IPS-20b (cell line): ENCODE results near the gene GATAD1.
"Not testable (repeated sequence)": the region's sequence is repeated elsewhere in the genome, so short reads cannot be mapped to it uniquely, and the experiment has no call there.

Source experiments
- H3K27ac ChIP-seq: one replicate; pipeline ENCODE4 v1.5.1; 2013; ENCODE audit warnings: low read length
- H3K27me3 ChIP-seq: 2 replicates; pipeline ENCODE4 v1.6.1; 2013; ENCODE audit warnings: mild to moderate bottlenecking, low read length, inconsistent platforms; ENCODE audit not compliant: insufficient read depth
- H3K36me3 ChIP-seq: 2 replicates; pipeline ENCODE4 v1.6.1; 2013; ENCODE audit warnings: low read depth, mild to moderate bottlenecking, inconsistent platforms, low read length, moderate library complexity; ENCODE audit not compliant: insufficient read depth
- H3K4me1 ChIP-seq: 2 replicates; pipeline ENCODE4 v1.6.1; 2013; ENCODE audit warnings: mild to moderate bottlenecking, control low read depth, inconsistent platforms, low read length, moderate library complexity; ENCODE audit not compliant: insufficient read depth
- H3K4me3 ChIP-seq: 2 replicates; pipeline ENCODE4 v1.5.1; 2013; ENCODE audit warnings: mild to moderate bottlenecking, low read length, inconsistent platforms
- H3K9ac ChIP-seq: 2 replicates; pipeline ENCODE4 v1.6.1; 2013; ENCODE audit warnings: low read depth, mild to moderate bottlenecking, inconsistent platforms, low read length, moderate library complexity
- H3K9me3 ChIP-seq: 2 replicates; pipeline ENCODE4 v1.6.1; 2013; ENCODE audit warnings: mild to moderate bottlenecking, low read depth, low read length, inconsistent platforms; ENCODE audit not compliant: insufficient read depth

GATAD1 gene, protein sequence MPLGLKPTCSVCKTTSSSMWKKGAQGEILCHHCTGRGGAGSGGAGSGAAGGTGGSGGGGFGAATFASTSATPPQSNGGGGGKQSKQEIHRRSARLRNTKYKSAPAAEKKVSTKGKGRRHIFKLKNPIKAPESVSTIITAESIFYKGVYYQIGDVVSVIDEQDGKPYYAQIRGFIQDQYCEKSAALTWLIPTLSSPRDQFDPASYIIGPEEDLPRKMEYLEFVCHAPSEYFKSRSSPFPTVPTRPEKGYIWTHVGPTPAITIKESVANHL

DNA sequence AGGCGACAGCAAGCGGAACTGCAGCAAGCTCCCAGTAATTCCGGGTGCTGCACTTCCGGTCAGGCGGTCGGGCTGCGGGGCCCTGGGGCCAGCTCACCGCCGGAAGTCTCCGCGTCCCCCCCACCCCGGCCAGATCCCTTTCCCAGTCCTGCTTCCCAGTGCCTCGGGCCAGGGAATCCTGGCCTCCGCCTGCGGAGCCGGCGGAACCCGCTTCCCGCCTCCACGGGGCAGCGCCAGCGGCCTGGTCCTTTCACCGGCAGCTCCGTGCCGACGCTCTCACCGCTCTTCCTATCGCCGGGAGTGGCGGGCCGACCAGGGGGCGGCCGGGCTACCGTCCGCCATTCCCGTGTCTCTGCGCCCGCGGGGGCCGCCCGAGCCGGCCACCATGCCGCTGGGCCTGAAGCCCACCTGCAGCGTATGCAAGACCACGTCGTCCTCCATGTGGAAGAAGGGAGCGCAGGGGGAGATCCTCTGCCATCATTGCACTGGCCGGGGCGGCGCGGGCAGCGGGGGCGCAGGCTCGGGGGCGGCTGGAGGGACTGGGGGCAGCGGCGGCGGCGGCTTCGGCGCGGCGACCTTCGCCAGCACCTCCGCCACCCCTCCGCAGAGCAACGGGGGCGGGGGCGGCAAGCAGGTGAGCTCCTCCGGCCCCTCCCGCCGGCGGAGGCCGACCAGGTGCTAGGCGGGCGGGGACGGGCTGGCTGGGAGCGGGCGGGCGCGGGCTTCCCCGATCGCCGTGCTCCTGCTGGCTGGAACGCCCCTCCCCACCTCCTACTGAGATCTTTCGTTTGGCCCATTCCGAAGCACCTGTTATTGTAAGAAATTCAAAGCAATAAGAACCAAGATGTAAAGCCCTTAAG is at the start of gene GATAD1:
Gene GATAD1, plus strand, starts transcription at position 138 of the 860 bp plus-strand sequence. Its CDS starts 248 bp downstream, at position 386.
- Histone ChIP-seq H3K9ac (peak within 1 kb of the TSS; percentile 93), H3K4me1 (peaks cover 6% of the 10 kb centered on the region), H3K4me3 (peak within 1 kb of the TSS; percentile 95), H3K36me3 (peaks cover 34% of the 10 kb centered on the region), H3K27ac (peak within 1 kb of the TSS; percentile 86), H3K9me3 (no peaks in the 10 kb centered on the region), H3K27me3 (no peaks in the 10 kb centered on the region)

DNA sequence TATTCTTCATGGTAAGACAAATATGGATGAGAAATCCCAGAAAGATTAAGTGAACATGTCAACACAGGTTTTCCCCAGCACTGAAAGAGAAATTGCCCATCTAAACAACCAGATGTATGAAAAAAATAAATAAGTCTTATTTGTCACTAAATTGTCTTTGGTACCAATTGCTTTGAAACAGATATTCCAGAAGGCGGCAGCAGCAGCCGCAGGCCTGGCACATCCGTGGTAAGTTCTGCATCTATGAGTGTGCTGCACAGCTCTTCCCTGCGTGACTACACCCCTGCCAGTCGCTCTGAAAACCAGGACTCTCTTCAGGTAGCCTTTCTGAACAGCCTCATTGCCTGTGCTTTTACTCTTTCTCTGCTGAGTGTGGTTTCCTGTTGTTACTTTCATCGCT is 49.7 kb upstream of the GATAD1 start:
- no peak overlapping the region for H3K4me3 ChIP-seq

GRCh38 chr7:92400013-92400412 is 47.3 kb upstream of the GATAD1 start:
- no peaks in the 10 kb centered on the region for H3K9me3 ChIP-seq
- H3K9ac ChIP-seq: no peak overlapping the region
- 0 out of 2 replicates have a peak, but pooled peaks cover 3% of the 10 kb centered on the region for H3K4me1 ChIP-seq
- no peak overlapping the region for H3K27ac ChIP-seq
- peaks cover 44% of the 10 kb centered on the region for H3K36me3 ChIP-seq
- no peak overlapping the region for H3K4me3 ChIP-seq
- no peaks in the 10 kb centered on the region for H3K27me3 ChIP-seq

More for the DNA sequence above, 49.7 kb upstream of the GATAD1 start:
- Histone ChIP-seq H3K27ac (no peak overlapping the region), H3K36me3 (peaks cover 53% of the 10 kb centered on the region), H3K4me1 (no peaks in the 10 kb centered on the region), H3K27me3 (no peaks in the 10 kb centered on the region), H3K9ac (no peak overlapping the region), H3K9me3 (no peaks in the 10 kb centered on the region)

DNA sequence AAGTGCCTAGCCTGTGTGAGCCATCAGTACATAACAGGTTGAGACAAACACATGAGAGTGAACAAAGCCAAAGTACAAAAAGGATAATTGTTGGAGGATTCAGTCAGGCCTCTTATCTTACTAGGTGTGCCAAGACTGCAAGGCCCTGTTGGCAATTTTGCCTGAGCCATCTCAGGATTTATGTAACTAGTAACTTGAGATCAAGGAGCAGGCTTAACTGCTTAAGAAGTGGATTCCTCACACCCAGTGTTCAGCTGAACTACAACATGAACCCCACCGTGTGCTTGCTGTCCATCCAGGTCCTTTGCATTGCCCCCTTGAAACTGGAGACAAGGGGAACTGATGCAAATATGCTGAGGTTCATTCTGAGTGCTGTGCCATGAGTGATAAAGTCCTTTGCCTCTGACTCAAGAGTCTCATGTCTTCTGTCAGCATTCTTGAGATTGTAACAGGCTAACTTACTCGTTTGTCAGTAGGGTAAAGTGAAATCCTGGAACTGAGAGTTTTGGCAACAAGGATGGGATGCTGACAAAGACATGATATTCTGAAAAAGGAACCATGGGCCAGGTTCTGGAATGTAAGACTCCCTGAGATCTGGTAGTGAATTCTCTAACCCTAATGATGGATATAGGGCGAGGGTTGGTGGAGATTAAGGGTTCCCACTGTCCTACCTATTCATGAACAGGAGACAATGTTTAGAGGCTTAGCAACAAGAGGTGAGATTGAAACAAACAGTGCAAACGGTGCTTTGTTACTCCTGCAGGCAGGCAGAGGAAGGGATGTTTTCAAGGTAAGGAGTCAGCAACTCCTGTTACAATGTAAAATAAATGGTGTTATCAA is 44.1 kb upstream of the GATAD1 start:
- Histone ChIP-seq H3K27me3 (no peaks in the 10 kb centered on the region), H3K9me3 (no peaks in the 10 kb centered on the region), H3K4me1 (0 out of 2 replicates have a peak, but pooled peaks cover 3% of the 10 kb centered on the region), H3K27ac (no peak overlapping the region), H3K36me3 (peaks cover 24% of the 10 kb centered on the region), H3K9ac (no peak overlapping the region), H3K4me3 (no peak overlapping the region)

GRCh38 chr7:92403760-92404074 is 43.6 kb upstream of the GATAD1 start:
- Histone ChIP-seq H3K27me3 (no peaks in the 10 kb centered on the region), H3K36me3 (peaks cover 18% of the 10 kb centered on the region), H3K4me1 (0 out of 2 replicates have a peak, but pooled peaks cover 3% of the 10 kb centered on the region), H3K4me3 (no peak overlapping the region), H3K9ac (no peak overlapping the region), H3K27ac (no peak overlapping the region), H3K9me3 (no peaks in the 10 kb centered on the region)

GRCh38 chr7:92404170-92404614 is 43.1 kb upstream of the GATAD1 start:
- Histone ChIP-seq H3K9me3 (no peaks in the 10 kb centered on the region), H3K27me3 (no peaks in the 10 kb centered on the region), H3K4me3 (no peak overlapping the region), H3K36me3 (peaks cover 13% of the 10 kb centered on the region), H3K27ac (no peak overlapping the region), H3K4me1 (0 out of 2 replicates have a peak, but pooled peaks cover 3% of the 10 kb centered on the region), H3K9ac (no peak overlapping the region)

DNA sequence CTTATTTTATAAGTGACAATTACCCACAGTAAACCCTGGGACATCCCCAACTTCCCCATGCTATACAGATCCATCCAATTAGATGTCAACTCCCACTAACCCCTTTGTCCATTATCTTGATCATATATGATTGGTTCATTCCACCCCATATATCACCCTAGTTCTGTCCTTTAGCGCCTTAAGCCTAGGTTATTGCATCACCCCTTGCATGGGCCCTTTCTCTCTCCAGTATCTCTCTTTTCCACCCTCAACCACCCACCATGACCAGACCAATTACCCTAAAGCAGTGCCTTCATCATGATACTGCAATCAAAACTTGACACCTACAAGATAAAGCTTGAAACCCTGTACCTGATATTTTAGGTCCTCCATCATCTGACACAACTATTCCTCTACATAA is 37.9 kb upstream of the GATAD1 start:
- no peaks in the 10 kb centered on the region for H3K4me1 ChIP-seq
- H3K36me3 ChIP-seq: no peaks in the 10 kb centered on the region
- H3K27me3 ChIP-seq: no peaks in the 10 kb centered on the region

DNA sequence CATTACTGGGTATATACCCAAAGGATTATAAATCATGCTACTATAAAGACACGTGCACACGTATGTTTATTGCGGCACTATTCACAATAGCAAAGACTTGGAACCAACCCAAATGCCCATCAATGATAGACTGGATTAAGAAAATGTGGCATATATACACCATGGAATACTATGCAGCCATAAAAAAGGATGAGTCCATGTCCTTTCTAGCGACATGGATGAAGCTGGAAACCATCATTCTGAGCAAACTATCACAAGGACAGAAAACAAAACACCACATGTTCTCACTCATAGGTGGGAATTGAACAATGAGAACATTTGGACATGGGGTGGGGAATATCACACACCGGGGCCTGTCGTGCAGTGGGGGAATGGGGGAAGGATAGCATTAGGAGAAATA is 37.1 kb upstream of the GATAD1 start:
- not testable (repeated sequence) for H3K27me3 ChIP-seq, H3K27ac ChIP-seq, H3K9ac ChIP-seq, H3K4me3 ChIP-seq, H3K4me1 ChIP-seq, H3K9me3 ChIP-seq, H3K36me3 ChIP-seq

More for the DNA sequence above, 37.9 kb upstream of the GATAD1 start:
- no peak overlapping the region for H3K9ac ChIP-seq
- no peak overlapping the region for H3K27ac ChIP-seq
- no peak overlapping the region for H3K4me3 ChIP-seq
- no peaks in the 10 kb centered on the region for H3K9me3 ChIP-seq

DNA sequence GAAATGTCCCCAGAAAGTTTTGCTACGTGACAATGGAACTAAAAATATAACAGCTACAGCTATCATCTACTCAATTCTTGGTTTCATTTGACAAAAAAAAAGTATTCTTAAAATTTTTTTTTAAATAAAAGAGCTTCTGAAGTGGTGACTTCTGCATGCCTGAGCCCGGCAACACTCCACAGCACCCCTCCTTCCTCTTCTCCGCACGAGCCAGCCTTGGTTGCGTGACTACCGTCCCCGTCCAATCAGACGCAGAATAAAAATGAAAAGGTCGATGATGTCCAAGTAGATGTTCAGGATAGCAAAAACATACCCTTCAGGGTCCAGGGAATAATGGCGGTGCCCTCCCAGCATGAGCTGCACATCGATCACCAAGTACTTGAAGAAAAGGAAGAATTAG is 34.5 kb upstream of the GATAD1 start:
- H3K4me3 ChIP-seq: no peak overlapping the region
- H3K9me3 ChIP-seq: no peaks in the 10 kb centered on the region

GRCh38 chr7:92413550-92413949 is 33.7 kb upstream of the GATAD1 start:
- H3K27ac ChIP-seq: no peak overlapping the region
- no peak overlapping the region for H3K9ac ChIP-seq
- H3K27me3 ChIP-seq: no peaks in the 10 kb centered on the region
- no peak overlapping the region for H3K4me3 ChIP-seq
- H3K36me3 ChIP-seq: no peaks in the 10 kb centered on the region
- no peaks in the 10 kb centered on the region for H3K9me3 ChIP-seq
- H3K4me1 ChIP-seq: no peaks in the 10 kb centered on the region

More for the DNA sequence above, 34.5 kb upstream of the GATAD1 start:
- Histone ChIP-seq H3K9ac (no peak overlapping the region), H3K36me3 (no peaks in the 10 kb centered on the region), H3K27me3 (no peaks in the 10 kb centered on the region), H3K4me1 (no peaks in the 10 kb centered on the region), H3K27ac (no peak overlapping the region)

DNA sequence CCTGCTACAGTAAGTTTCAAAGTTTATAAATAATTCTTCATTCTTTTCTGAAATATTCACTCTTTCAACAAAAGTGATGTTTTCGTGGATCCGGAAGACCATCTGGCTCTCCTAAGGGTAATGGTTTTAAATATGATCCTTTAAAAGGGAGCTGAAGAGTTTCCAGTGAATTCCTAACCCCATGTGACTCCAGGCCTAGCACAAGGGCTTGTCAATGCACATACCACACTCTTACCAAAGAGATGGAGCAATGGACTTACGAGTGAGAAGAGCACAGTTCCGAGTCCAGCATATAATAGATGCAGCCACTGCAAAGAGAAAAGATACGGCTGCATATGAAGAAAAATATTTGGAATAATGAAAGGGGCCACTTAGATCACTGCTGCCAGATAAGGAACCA is 32.1 kb upstream of the GATAD1 start:
- H3K27ac ChIP-seq: no peak overlapping the region
- no peaks in the 10 kb centered on the region for H3K4me1 ChIP-seq
- H3K27me3 ChIP-seq: no peaks in the 10 kb centered on the region
- H3K9me3 ChIP-seq: no peaks in the 10 kb centered on the region
- no peaks in the 10 kb centered on the region for H3K36me3 ChIP-seq
- H3K9ac ChIP-seq: no peak overlapping the region
- no peak overlapping the region for H3K4me3 ChIP-seq
